Measurements from ENCODE around the gene ZNF513. TPM values are rescaled to one million over a fixed set of nuclear protein-coding genes. Genes with fewer than 3 reads are reported as not detected.
A peak's percentile ranks its signal among the peaks of the same experiment; 100 is the strongest.

Gene ZNF513
- total RNA-seq, 3 donors from 2014 or later: 22.6 to 32.0 (median 25.4) TPM

- intact Hi-C loops (cut with DNase I, micrococcal nuclease): no loop called here
- H3K4me1 ChIP-seq (ENCODE audit: low read depth): peaks cover 24% of the 10 kb centered on the region
- peak; percentile 99 to 100 (median 100) for DNase-seq
- peak; percentile 94 for ATAC-seq
- H3K4me3 ChIP-seq: peak within 1 kb of the TSS; percentile 97
- H3K9me3 ChIP-seq: no peaks in the 10 kb centered on the region
- TF ChIP-seq CTCF (IDR thresholded peaks at IDR 0.05): peak; percentile 82
- H3K36me3 ChIP-seq (ENCODE audit: low read depth): peaks cover 17% of the 10 kb centered on the region
These were observed 10.3 kb downstream of the ZNF513 start, which contains the start of the genes EIF2B4 and SNX17 for GRCh38 chr2:27370026-27370815. Gene EIF2B4, minus strand, starts transcription at chr2:27370338. Its CDS starts 24 bp downstream, at chr2:27370314. Gene SNX17, plus strand, starts transcription at chr2:27370616. Its CDS starts 128 bp downstream, at chr2:27370744.

- no peak for TF ChIP-seq CTCF (IDR thresholded peaks at IDR 0.05)
- peaks cover 24% of the 10 kb centered on the region for H3K4me1 ChIP-seq (ENCODE audit: low read depth)
- ATAC-seq: peak; percentile 40
- peak in 1 of 3 donors; percentile 65 for DNase-seq
- intact Hi-C loops (cut with DNase I, micrococcal nuclease): no loop called here
- H3K4me3 ChIP-seq: peak overlapping the region; percentile 97
- H3K36me3 ChIP-seq (ENCODE audit: low read depth): peaks cover 17% of the 10 kb centered on the region
- H3K9me3 ChIP-seq: no peaks in the 10 kb centered on the region
These were observed 11.0 kb downstream of the ZNF513 start for GRCh38 chr2:27369471-27370025.

- H3K4me3 ChIP-seq: no peak overlapping the region
- DNase-seq: no peak
- TF ChIP-seq CTCF (IDR thresholded peaks at IDR 0.05): no peak
- H3K36me3 ChIP-seq (ENCODE audit: low read depth): peaks cover 10% of the 10 kb centered on the region
- intact Hi-C loops (cut with DNase I, micrococcal nuclease): no loop called here
- H3K4me1 ChIP-seq (ENCODE audit: low read depth): peaks cover 3% of the 10 kb centered on the region
- ATAC-seq: no peak
- H3K9me3 ChIP-seq: no peaks in the 10 kb centered on the region
These were observed 16.6 kb downstream of the ZNF513 start for GRCh38 chr2:27363933-27364332.

GRCh38 chr2:27362678-27363420 lies 17.7 kb downstream of the ZNF513 start:
- no peaks in the 10 kb centered on the region for H3K9me3 ChIP-seq
- H3K4me3 ChIP-seq: no peak overlapping the region
- ATAC-seq: no peak
- TF ChIP-seq CTCF (IDR thresholded peaks at IDR 0.05): no peak
- peaks cover 6% of the 10 kb centered on the region for H3K4me1 ChIP-seq (ENCODE audit: low read depth)
- DNase-seq: no peak
- intact Hi-C loops (cut with DNase I, micrococcal nuclease): no loop called here
- H3K36me3 ChIP-seq (ENCODE audit: low read depth): peaks cover 10% of the 10 kb centered on the region

- peak; percentile 93 for ATAC-seq
- intact Hi-C loops (cut with DNase I, micrococcal nuclease): no loop called here
- Histone ChIP-seq H3K4me1 (ENCODE audit: low read depth) (peaks cover 41% of the 10 kb centered on the region), H3K4me3 (peak within 1 kb of the TSS; percentile 49), H3K36me3 (ENCODE audit: low read depth) (no peaks in the 10 kb centered on the region), H3K9me3 (no peaks in the 10 kb centered on the region)
- TF ChIP-seq CTCF (IDR thresholded peaks at IDR 0.05): no peak
- peak; percentile 95 to 98 (median 96) for DNase-seq
These were observed 24.0 kb downstream of the ZNF513 start, which contains the start of gene GTF3C2 for GRCh38 chr2:27356382-27357181. Gene GTF3C2, minus strand, starts transcription at chr2:27356764. Its CDS starts 13,210 bp downstream, at chr2:27343554.
